Measurements from ENCODE around the gene ATAD1.

The ATAD1 gene

GRCh38 chr10:87720665-87721064, 97.4 kb downstream of the ATAD1 start (continued):
- TF ChIP-seq POU6F1 (CRISPR knock-in tag; IDR thresholded peaks at IDR 0.05; ENCODE audit: borderline replicate concordance, low read depth): no peak

GRCh38 chr10:87716348-87716670, 101.7 kb downstream of the ATAD1 start:
- TF ChIP-seq ZNF565 (CRISPR knock-in tag; conservative IDR thresholded peaks at IDR 0.05; ENCODE audit: low read depth) (no peak), SNAI2 (CRISPR knock-in tag; IDR thresholded peaks at IDR 0.05) (no peak), TSHZ2 (CRISPR knock-in tag; IDR thresholded peaks at IDR 0.05) (no peak), POU6F1 (CRISPR knock-in tag; IDR thresholded peaks at IDR 0.05; ENCODE audit: borderline replicate concordance, low read depth) (no peak), PPARA (CRISPR knock-in tag; IDR thresholded peaks at IDR 0.05; ENCODE audit: borderline replicate concordance) (no peak), CSDC2 (CRISPR knock-in tag; IDR thresholded peaks at IDR 0.05) (no peak), ZNF8 (CRISPR knock-in tag; IDR thresholded peaks at IDR 0.05) (no peak), CSRNP3 (CRISPR knock-in tag; IDR thresholded peaks at IDR 0.05) (no peak), ZC3H10 (CRISPR knock-in tag; IDR thresholded peaks at IDR 0.05) (no peak), BACH2 (CRISPR knock-in tag; IDR thresholded peaks at IDR 0.05; ENCODE audit: borderline replicate concordance) (no peak), GLIS3 (CRISPR knock-in tag; IDR thresholded peaks at IDR 0.05) (no peak)
- ATAC-seq: no peak

- ATAC-seq: no peak
- TF ChIP-seq TCF4 (CRISPR knock-in tag; IDR thresholded peaks at IDR 0.05; ENCODE audit: borderline replicate concordance): no peak
- no peak for TF ChIP-seq BACH2 (CRISPR knock-in tag; IDR thresholded peaks at IDR 0.05; ENCODE audit: borderline replicate concordance)
- TF ChIP-seq CSDC2 (CRISPR knock-in tag; IDR thresholded peaks at IDR 0.05): no peak
- TF ChIP-seq ARNTL (CRISPR knock-in tag; IDR thresholded peaks at IDR 0.05; ENCODE audit: borderline replicate concordance, low read depth): no peak
- no peak for TF ChIP-seq GLIS3 (CRISPR knock-in tag; IDR thresholded peaks at IDR 0.05)
- TF ChIP-seq ZFP30 (CRISPR knock-in tag; IDR thresholded peaks at IDR 0.05): no peak
- TF ChIP-seq PATZ1 (CRISPR knock-in tag; IDR thresholded peaks at IDR 0.05; ENCODE audit: borderline replicate concordance): no peak
- no peak for TF ChIP-seq ZNF8 (CRISPR knock-in tag; IDR thresholded peaks at IDR 0.05)
- TF ChIP-seq RARB (CRISPR knock-in tag; IDR thresholded peaks at IDR 0.05): no peak
- no peak for TF ChIP-seq ISL1 (CRISPR knock-in tag; IDR thresholded peaks at IDR 0.05)
- TF ChIP-seq SNAI2 (CRISPR knock-in tag; IDR thresholded peaks at IDR 0.05): no peak
- no peak for TF ChIP-seq OSR1 (CRISPR knock-in tag; IDR thresholded peaks at IDR 0.05)
- no peak for TF ChIP-seq ZFP3 (CRISPR knock-in tag; IDR thresholded peaks at IDR 0.05)
- no peak for TF ChIP-seq TOX (CRISPR knock-in tag; IDR thresholded peaks at IDR 0.05; ENCODE audit: borderline replicate concordance)
Measured at GRCh38 chr10:87715552-87716347, 102.3 kb downstream of the ATAD1 start.

All from SK-N-SH treated with all-trans-retinoic acid at 6 μM for 48 hours (cell line).